ENCODE data around the gene RERE.

DNA sequence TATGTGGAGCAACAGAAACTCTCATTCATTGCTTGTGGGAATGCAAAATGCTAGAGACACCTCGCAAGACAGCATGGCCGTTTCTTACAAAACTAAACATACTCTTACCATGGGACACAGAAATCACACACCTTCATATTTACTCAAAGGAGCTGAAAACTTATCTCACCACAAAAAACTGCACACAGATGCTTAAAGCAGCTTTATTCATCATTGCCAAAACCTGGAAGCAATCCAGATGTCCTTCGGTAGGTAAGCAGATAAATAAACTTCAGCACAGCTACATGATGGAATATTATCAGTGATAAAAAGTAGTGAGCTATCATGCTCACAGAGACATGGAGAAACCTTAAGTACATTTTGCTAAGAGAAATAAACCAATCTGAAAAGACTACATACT is 124.3 kb downstream of the RERE start:
- TF ChIP-seq, protein P1, sequence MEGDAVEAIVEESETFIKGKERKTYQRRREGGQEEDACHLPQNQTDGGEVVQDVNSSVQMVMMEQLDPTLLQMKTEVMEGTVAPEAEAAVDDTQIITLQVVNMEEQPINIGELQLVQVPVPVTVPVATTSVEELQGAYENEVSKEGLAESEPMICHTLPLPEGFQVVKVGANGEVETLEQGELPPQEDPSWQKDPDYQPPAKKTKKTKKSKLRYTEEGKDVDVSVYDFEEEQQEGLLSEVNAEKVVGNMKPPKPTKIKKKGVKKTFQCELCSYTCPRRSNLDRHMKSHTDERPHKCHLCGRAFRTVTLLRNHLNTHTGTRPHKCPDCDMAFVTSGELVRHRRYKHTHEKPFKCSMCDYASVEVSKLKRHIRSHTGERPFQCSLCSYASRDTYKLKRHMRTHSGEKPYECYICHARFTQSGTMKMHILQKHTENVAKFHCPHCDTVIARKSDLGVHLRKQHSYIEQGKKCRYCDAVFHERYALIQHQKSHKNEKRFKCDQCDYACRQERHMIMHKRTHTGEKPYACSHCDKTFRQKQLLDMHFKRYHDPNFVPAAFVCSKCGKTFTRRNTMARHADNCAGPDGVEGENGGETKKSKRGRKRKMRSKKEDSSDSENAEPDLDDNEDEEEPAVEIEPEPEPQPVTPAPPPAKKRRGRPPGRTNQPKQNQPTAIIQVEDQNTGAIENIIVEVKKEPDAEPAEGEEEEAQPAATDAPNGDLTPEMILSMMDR (IDR thresholded peaks at IDR 0.05; ENCODE audit: borderline replicate concordance, extremely low read depth, low read length, poor library complexity, severe bottlenecking), result no peak
- no peak for TF ChIP-seq EZH2 (IDR thresholded peaks at IDR 0.05; ENCODE audit: borderline replicate concordance, low read depth, low read length, severe bottlenecking)
